Measurements from ENCODE around the gene NUP50.

Gene NUP50

DNA sequence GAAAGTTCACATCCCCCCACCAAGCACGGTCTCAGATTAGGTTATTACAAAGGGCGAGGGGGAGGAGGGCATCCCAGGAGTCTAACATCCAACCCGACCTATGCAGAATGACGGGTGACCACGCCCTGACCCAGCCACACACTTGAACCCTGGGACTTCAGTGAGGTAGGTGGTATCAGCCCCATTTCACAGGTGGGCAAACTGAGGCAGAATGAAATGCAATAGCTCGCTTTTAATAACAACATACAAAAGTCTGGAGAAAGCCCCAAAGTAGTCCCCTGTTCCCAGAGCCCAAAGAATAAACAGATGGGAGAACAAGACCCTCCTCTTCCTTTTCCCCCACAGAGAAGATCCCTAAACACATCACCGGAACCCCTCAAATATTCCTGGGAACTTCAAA is 31.9 kb downstream of the NUP50 start:
- H3K27ac Mint-ChIP-seq: no peak overlapping the region

DNA sequence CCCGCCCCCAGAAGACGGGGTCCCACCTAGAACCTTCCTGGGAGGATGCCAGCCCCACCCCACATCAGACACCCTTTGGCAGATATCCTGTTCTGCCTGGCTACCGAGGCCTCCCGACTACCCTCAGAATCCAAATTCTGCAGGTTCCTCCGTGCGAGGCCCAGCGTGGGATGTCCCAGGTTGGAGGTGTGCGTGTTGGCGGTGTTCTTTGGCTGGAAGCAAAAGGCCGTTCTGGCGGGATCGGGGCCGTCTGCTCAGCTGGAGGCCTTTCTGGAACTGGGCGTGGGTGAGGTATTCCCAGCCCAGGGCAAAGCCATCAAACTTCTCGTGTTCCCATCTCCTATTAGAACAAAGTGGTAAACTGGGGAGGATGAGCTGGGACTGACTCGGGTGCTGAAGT is 32.6 kb downstream of the NUP50 start:
- Mint-ChIP-seq H3K36me3 (peaks cover 29 to 33% of the 10 kb centered on the region in 2 donors), H3K4me3 (no peak overlapping the region), H3K9me3 (no peaks in the 10 kb centered on the region), H3K4me1 (peaks cover 0 to 1% of the 10 kb centered on the region in 2 donors), H3K27ac (no peak overlapping the region), H3K27me3 (no peaks in the 10 kb centered on the region)
- DNase-seq (no peak), ATAC-seq (replicated peaks) (no peak)

More for the DNA sequence above, 31.9 kb downstream of the NUP50 start:
- Mint-ChIP-seq H3K27me3 (no peaks in the 10 kb centered on the region), H3K4me3 (no peak overlapping the region), H3K4me1 (peaks cover 0 to 1% of the 10 kb centered on the region in 2 donors), H3K36me3 (peaks cover 25 to 27% of the 10 kb centered on the region in 2 donors), H3K9me3 (no peaks in the 10 kb centered on the region)
- no peak for DNase-seq
- ATAC-seq (replicated peaks): no peak

DNA sequence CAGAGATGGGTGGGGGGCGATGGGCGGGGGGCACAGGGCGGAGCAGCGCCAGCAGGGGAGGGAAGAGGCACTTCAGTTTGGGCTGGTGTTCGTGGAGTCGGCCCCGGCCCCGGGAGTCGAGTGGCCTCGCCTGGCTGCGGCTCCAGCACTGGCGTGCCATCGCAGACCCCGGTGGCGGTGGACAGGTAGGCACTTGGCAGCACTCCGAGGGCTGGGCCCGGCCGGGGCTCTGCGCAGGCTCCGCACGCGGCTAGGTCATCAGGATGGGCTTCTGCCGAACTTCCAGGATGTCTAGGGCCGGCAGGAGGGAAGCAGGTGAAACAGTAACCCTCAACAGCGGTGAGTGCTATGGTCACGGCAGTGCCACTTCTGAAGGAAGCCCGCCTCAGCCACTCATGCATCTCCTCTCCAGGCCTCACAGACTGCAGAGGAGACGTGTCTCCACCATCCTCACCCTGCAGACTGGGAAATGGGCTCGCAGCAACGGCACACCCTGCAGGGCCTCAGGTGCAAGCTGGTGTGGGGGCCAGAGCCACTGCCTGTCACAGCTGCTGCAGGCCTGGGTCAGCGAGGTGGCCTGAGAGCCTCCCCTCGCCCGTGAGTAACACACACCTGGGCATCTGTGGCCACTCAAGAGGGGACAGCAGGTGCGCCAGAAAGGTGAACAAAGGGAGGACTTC is 33.3 kb downstream of the NUP50 start:
- Mint-ChIP-seq H3K9me3 (no peaks in the 10 kb centered on the region), H3K4me1 (peaks cover 0 to 1% of the 10 kb centered on the region in 2 donors), H3K27me3 (no peaks in the 10 kb centered on the region), H3K36me3 (peaks cover 29 to 36% of the 10 kb centered on the region in 2 donors), H3K4me3 (no peak overlapping the region), H3K27ac (no peak overlapping the region)
- DNase-seq: no peak
- ATAC-seq (replicated peaks): no peak

DNA sequence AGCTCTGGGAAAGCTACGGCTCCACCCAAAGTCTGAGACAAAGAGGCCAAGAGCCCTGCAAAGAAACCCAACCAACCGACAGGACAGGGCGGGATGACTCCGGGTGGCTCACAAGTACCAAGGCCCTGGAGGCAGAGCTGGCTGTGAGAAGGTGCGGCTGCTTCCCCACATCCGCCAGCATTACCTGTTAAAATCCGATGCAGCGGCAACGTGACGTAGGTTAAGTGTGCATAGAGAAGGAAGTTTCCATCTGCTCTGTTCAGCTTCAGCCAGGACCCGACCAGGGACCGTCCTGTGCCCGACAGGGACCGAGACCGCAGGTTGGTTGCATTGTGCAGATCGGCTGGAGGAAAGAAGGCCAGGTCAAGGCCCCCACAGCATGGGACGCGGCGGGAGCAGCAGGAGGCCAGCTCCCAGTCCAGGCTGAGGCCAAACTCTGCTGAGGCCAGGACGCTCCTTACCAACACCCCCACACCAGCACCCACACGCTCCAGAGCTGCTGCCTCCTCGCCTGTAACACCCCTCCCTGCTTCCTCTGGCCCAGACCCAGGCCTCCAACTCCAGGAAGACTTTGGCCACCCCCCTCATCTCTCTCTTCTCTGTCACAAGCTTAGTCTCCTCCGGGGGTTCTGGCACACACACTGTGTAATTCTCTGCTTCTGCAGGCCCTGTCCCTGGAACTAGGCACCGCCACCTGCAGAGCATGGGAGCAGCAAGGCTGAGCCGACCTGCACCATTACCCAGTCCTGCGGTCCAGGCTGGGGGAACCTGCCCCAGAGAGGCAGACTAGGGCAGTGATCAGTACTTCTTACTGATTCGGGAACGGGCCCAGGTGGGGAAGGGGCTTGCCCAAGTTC is 34.1 kb downstream of the NUP50 start:
- peaks cover 0 to 1% of the 10 kb centered on the region in 2 donors for H3K4me1 Mint-ChIP-seq
- no peak for DNase-seq
- H3K27ac Mint-ChIP-seq: no peak overlapping the region
- no peak overlapping the region for H3K4me3 Mint-ChIP-seq
- no peaks in the 10 kb centered on the region for H3K9me3 Mint-ChIP-seq
- no peaks in the 10 kb centered on the region for H3K27me3 Mint-ChIP-seq
- no peak for ATAC-seq (replicated peaks)
- H3K36me3 Mint-ChIP-seq: peaks cover 29 to 36% of the 10 kb centered on the region in 2 donors

DNA sequence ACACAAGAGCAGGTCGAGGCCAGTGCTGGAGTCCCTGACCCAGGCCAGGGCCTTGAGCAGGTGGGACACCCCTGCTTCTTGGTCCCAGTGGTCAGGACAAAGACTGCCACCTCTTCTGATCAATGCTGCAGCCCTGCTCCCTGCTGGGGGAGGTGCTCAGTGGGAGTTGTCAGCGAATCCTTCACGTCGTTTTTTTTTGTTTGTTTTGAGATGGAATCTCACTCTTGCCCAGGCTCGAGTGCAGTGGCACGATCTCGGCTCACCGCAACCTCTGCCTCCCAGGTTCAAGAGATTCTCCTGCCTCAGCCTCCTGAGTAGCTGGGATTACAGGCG is 34.7 kb downstream of the NUP50 start:
- ATAC-seq (replicated peaks) (no peak), DNase-seq (no peak)
- no peaks in the 10 kb centered on the region for H3K9me3 Mint-ChIP-seq
- peaks cover 0 to 1% of the 10 kb centered on the region in 2 donors for H3K4me1 Mint-ChIP-seq
- H3K4me3 Mint-ChIP-seq: no peak overlapping the region
- no peaks in the 10 kb centered on the region for H3K27me3 Mint-ChIP-seq
- peaks cover 31 to 36% of the 10 kb centered on the region in 2 donors for H3K36me3 Mint-ChIP-seq
- H3K27ac Mint-ChIP-seq: no peak overlapping the region

DNA sequence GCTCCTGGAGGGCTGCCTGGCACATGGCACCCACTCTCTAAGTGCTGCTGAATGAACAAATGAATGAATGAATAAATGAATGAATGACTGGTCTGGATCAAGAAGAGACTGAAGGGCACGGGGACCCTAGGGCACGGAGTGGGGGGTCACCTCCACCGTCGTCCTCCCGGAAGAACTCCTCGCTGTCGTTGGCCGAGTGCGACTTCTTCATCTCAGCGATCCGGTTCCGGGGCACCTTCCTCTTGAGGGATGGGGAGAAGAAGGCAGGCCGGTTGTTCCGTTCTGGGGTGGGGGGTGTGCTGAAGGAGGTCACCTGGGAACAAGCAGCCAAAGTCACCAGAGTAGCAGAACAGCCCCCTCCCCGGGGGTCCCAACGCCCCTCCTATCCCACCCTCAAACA is 36.0 kb downstream of the NUP50 start:
- H3K27me3 Mint-ChIP-seq: no peaks in the 10 kb centered on the region
- H3K9me3 Mint-ChIP-seq: no peaks in the 10 kb centered on the region
- H3K36me3 Mint-ChIP-seq: peaks cover 39 to 41% of the 10 kb centered on the region in 2 donors
- ATAC-seq (replicated peaks) (no peak), DNase-seq (no peak)
- no peak overlapping the region for H3K27ac Mint-ChIP-seq
- peaks cover 0 to 1% of the 10 kb centered on the region in 2 donors for H3K4me1 Mint-ChIP-seq
- no peak overlapping the region for H3K4me3 Mint-ChIP-seq

DNA sequence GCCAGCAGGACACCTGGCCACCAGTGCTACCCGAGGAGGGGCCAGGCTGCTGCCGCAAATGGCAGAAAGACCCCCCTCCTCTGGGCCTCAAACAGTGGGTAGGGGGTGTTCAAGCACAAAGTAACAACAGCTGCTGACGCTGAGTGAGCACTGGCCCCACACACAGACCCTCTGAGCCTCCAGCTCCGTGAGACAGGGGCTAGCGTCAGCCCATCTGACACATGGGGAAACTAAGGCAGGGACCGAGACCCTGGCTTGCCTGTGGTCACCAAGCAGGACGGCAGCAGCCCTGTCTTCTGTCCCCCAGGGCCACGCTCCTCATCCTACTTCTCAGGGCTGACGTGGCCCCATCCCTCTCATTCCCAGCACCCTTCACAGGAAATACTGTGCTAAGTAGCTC is 36.5 kb downstream of the NUP50 start:
- Mint-ChIP-seq H3K4me1 (peaks cover 0 to 1% of the 10 kb centered on the region in 2 donors), H3K9me3 (no peaks in the 10 kb centered on the region), H3K36me3 (peaks cover 39 to 45% of the 10 kb centered on the region in 2 donors), H3K27me3 (no peaks in the 10 kb centered on the region), H3K27ac (no peak overlapping the region), H3K4me3 (no peak overlapping the region)
- ATAC-seq (replicated peaks) (no peak), DNase-seq (no peak)

DNA sequence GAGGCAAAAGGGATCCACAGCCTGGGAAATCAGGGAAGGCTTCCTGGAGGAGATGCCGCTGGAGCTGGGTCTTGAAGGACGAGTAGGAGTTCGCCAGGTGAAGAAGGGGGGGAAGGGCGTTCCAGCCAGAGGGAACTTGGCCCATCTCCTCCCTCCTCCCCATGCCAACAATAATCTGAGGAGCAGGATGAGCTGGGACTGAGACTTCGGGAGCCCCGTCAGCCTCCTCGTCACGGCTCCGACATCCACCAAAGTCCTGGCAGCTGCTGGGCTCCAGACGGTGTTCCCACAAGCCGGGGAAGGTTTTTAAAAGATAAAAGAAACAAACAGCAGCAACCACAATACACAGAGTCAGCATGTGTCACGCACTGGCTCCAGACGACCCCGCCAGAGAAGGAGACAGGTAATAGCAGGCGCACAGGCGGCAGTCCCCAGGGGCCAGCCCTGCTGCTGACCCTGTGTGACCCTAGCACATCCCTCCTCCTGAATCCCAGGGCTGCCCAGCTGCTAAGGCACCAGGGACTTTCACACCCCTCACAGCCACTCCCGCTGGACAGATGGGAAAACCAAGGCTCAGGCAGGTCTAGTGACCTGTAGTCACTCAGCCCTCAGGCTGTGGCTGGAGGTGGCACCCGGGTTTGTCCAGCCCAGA is 37.3 kb downstream of the NUP50 start:
- Mint-ChIP-seq H3K4me1 (peaks cover 0 to 1% of the 10 kb centered on the region in 2 donors), H3K36me3 (peaks cover 41 to 46% of the 10 kb centered on the region in 2 donors), H3K4me3 (no peak overlapping the region), H3K9me3 (no peaks in the 10 kb centered on the region), H3K27me3 (no peaks in the 10 kb centered on the region), H3K27ac (no peak overlapping the region)
- no peak for DNase-seq
- ATAC-seq (replicated peaks): no peak

DNA sequence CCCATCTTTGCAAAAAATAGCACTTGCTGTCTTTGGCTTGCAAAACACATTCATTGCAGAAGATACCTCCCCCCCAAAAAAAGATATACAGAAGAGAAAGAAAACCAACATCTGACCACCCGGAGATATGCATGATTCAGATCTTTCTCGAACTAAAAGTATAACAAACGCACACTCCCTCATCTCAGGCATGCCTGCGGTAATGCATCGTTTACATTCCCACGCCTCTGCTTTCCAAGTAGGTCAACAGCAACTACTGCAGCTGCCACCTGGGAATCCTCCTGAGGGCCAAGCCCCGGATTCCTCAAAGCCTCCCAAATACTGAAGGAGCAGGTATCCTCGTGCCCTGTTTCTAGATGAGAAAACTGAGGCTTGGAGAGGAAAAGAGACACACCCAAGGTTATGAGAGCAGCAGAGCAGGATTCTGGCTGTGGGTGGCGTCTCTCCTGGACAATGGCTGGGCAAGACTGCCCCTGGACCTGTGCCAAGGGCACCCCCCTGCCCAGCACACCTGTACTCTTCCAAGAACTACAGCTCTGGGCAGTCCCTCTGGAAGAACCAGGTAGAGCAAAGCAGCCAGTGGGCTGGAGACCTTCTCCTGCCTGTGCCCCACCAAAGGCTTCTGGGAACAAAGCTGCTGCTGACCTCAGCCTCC is 38.1 kb downstream of the NUP50 start:
- H3K27me3 Mint-ChIP-seq: no peaks in the 10 kb centered on the region
- no peaks in the 10 kb centered on the region for H3K9me3 Mint-ChIP-seq
- peaks cover 40 to 44% of the 10 kb centered on the region in 2 donors for H3K36me3 Mint-ChIP-seq
- DNase-seq (no peak), ATAC-seq (replicated peaks) (no peak)
- H3K27ac Mint-ChIP-seq: no peak overlapping the region
- H3K4me3 Mint-ChIP-seq: no peak overlapping the region
- peaks cover 0 to 1% of the 10 kb centered on the region in 2 donors for H3K4me1 Mint-ChIP-seq

DNA sequence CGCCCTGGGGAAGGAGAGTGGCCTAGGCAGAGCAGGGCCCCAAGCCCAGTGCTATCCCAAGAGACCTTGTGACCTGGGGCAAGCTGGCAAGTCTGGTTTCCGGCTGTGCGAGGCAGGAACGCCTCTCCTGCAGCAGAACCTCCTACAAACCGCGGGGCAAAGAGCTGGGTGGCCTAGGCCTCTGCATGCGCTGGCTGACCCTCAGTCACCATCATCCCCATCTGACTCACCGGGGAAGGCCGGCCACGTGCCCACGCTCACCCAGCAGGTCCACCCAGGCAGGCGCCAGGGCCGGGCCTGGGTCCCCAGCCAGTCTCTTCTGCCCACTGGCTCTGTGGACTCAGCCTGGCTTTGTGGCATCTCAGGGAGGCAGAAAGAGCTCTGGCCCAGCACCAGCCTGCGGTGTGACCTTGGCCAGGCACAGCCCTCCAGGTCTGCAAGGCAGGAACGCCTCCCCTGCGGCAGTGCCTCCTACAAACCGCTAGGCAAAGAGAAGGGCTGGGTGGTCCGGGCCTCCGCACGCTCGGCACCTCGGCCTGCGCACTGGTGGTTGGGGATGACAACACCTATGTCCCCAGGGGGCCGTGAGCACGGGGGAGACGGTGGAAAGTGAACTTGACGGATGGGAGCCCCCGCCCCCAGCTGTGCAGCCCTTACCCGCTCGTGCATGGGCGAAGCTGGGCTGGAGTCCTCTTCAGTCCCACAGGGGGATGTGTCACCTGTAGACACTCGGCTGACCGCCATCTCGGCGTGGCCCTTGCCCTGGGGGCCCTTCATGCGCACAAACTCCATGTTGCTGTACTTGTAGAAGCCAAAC is 38.8 kb downstream of the NUP50 start:
- DNase-seq: no peak
- Mint-ChIP-seq H3K9me3 (no peaks in the 10 kb centered on the region), H3K27me3 (no peaks in the 10 kb centered on the region), H3K4me1 (peaks cover 0 to 1% of the 10 kb centered on the region in 2 donors), H3K36me3 (peaks cover 37 to 44% of the 10 kb centered on the region in 2 donors), H3K27ac (no peak overlapping the region), H3K4me3 (no peak overlapping the region)
- no peak for ATAC-seq (replicated peaks)

DNA sequence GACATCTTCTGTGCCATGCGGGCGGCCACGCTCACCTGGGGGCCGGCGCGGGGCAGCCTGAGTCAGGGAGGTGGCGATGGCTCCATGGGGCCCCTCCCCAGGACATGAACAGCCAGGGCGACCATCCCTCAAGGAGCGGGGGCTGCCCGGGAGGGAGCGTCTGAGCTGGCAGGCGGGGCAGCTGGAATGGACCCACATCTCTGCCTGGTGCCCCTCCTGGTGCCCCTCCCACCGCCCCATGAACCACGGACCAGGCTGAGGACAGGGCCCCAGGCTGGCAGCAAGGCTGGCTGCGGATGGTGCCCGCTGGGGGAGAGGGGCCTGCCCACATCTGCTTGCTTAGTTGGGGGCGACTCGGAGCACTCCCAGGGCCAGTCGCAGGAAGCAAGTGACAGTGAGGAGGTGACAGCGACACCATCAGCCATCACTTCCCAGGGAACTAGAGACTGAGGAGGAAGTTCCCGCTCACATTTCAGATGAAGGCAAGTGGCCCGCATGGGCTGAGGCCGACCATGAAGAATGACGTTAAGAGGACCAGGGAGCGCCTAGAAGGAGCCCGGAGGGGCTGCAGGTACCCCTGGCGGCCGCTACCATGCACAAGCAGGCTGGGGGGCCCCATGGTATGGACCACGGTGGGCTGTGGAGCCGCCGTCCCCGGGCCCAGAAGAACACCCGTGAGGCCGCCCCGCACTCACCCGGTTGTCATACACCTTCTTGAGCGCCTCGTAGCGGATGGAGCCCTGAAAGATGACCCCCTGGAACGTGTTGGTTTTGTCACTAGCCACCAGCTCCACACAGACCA is 39.6 kb downstream of the NUP50 start:
- Mint-ChIP-seq H3K27me3 (no peaks in the 10 kb centered on the region), H3K27ac (no peak overlapping the region), H3K9me3 (no peaks in the 10 kb centered on the region), H3K4me1 (peaks cover 0 to 2% of the 10 kb centered on the region in 2 donors), H3K4me3 (no peak overlapping the region), H3K36me3 (peaks cover 31 to 45% of the 10 kb centered on the region in 2 donors)
- DNase-seq (no peak), ATAC-seq (replicated peaks) (no peak)

DNA sequence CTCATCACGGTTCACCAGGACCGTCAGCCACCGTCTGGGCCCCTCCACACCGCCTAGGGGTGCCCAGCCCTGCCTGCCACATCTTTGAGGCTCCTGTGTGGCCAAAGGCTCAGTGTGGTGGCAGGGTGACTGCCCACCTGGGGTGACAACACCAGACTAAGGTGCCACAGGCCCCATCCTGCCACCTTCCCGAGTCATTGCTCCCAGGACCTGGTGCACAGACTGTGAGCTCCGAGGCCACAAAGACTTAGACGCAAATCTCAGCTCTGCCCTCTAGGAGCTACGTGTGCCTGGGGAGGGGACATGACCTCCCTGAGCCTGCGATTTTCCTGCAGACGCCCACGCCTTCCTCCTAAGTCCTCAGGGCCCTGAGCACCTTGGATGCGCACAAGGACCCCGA is 40.5 kb downstream of the NUP50 start:
- DNase-seq (no peak), ATAC-seq (replicated peaks) (no peak)
- Mint-ChIP-seq H3K36me3 (peaks cover 27 to 45% of the 10 kb centered on the region in 2 donors), H3K4me1 (peaks cover under 1 to 2% of the 10 kb centered on the region in 2 donors), H3K9me3 (no peaks in the 10 kb centered on the region), H3K4me3 (no peak overlapping the region), H3K27ac (no peak overlapping the region), H3K27me3 (no peaks in the 10 kb centered on the region)

DNA sequence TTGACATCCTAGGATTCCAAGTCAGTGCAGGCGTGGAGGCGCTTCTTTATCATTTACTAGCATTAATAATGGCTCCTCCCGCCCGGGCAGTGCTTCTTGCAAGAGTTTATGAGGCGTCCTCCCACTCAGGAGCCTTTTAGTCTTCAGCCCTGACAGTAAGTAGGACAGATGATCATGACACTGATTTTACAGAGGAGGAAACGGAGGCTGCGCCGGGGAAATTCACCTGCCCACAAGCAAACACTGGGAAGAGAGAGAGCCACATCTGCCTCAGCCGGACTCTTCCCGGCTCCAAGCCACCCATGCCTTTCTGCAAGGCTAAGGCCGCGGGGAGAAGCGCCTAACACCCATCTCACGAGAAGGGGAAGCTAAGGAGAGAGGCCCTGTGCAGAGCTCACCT is 41.1 kb downstream of the NUP50 start:
- no peaks in the 10 kb centered on the region for H3K27me3 Mint-ChIP-seq
- H3K27ac Mint-ChIP-seq: peak overlapping the region; percentile 14
- no peak for DNase-seq
- no peak for ATAC-seq (replicated peaks)
- peaks cover 6% of the 10 kb centered on the region in 2 donors for H3K4me1 Mint-ChIP-seq
- no peaks in the 10 kb centered on the region for H3K9me3 Mint-ChIP-seq
- no peak overlapping the region for H3K4me3 Mint-ChIP-seq
- H3K36me3 Mint-ChIP-seq: peaks cover 24 to 46% of the 10 kb centered on the region in 2 donors

All from stimulated activated naive B cell treated with anti-CD40 and anti-IgM and Interleukin-4, amounts not matched to agents 10 μg/mL and 1 μg/mL and 100 μg/mL, for 72 hours (primary cell).